ENCODE measurements around the gene UCHL3.

GRCh38 chr13:75635101-75635827, 85.7 kb downstream of the UCHL3 start:
- TF ChIP-seq POLR2A (IDR thresholded peaks at IDR 0.05), result no peak
- TF ChIP-seq CTCF (IDR thresholded peaks at IDR 0.05), result no peak
